GM18505 (cell line): ENCODE measurements around the gene KRT7.

ENCODE experiments used
- ATAC-seq: cut with Tn5 transposase; IDR thresholded peaks from one replicate; pipeline ENCODE4 v1.9.1; 2021; ENCODE audit not compliant: unreplicated experiment
- POLR2A ChIP-seq: IDR thresholded peaks from 4 replicates; pipeline ENCODE4 v1.6.1; 2011; ENCODE audit warnings: borderline replicate concordance; ENCODE audit not compliant: insufficient read depth, insufficient read length; ENCODE audit errors: extremely low read depth

KRT7 gene

DNA sequence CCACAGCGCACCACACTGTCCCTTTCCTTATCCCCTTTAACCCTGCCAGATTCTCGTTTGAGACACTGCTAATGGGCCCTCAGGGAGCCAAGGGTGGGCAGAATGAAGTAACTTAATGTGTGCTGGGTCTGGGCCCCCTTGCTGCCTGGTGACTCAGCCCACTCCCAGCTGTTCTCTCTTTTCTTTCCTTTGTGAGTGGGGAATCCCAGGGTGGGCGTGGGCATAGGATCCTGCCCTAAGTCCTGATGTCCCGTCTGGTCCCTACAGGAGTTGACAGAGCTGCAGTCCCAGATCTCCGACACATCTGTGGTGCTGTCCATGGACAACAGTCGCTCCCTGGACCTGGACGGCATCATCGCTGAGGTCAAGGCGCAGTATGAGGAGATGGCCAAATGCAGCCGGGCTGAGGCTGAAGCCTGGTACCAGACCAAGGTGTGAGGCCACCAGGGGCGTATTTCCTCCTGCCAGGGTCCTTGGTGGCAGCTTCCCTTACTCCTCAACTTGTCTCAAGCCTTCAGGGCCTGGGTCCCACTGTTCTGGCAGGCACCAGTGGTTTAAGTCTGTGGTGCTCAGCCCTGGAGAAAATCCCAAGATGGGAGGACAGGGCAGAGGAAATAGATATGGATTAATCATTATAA is 8.3 kb downstream of the KRT7 start:
- ATAC-seq, result no peak

GRCh38 chr12:52242442-52243258 is 9.6 kb downstream of the KRT7 start:
- ATAC-seq, result no peak
- no peak for TF ChIP-seq POLR2A

More for the DNA sequence above, 8.3 kb downstream of the KRT7 start:
- TF ChIP-seq POLR2A, result no peak

GRCh38 chr12:52243259-52243855 is 10.3 kb downstream of the KRT7 start:
- no peak for ATAC-seq
- TF ChIP-seq POLR2A, result no peak

DNA sequence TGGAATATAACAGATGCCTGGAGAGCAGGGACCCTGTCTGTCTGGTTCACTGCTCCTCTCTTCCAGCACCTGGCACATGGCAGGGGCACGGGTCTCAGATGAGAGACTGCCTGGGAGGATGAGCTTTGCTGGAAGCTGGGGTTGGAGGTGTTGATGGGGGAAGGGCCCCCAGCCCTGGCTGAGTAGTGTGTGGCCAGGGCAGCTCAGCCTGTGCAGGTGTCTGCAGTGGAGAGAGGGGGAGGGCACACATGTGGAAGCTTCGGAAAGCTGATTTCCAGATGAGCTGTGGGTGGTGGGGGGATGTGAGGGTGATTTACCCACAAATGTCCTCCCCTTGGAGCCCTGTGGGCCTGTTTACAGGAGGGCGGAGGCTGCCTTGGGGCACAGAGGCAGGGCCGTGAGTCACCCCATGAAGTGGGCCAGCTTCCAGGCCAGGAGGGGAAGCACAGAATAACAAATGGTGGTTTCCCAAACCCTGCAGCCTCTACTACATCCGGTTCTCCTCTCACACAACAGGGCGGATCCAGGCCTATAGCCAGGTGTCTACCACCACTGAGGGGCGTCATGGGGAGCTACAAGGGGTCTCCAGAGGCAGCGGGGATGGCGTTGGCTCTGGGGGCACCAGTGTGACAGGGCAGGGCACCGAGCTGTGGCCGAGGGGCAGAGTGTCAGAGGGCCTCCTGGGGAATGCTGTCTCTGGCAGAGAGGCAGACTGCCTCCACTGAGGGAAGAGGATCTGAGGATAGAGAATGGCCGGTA is 11.0 kb downstream of the KRT7 start:
- ATAC-seq, result peak; percentile 79
- peak; percentile 27 for TF ChIP-seq POLR2A

GRCh38 chr12:52244615-52244994 is 11.6 kb downstream of the KRT7 start:
- no peak for ATAC-seq
- no peak for TF ChIP-seq POLR2A

DNA sequence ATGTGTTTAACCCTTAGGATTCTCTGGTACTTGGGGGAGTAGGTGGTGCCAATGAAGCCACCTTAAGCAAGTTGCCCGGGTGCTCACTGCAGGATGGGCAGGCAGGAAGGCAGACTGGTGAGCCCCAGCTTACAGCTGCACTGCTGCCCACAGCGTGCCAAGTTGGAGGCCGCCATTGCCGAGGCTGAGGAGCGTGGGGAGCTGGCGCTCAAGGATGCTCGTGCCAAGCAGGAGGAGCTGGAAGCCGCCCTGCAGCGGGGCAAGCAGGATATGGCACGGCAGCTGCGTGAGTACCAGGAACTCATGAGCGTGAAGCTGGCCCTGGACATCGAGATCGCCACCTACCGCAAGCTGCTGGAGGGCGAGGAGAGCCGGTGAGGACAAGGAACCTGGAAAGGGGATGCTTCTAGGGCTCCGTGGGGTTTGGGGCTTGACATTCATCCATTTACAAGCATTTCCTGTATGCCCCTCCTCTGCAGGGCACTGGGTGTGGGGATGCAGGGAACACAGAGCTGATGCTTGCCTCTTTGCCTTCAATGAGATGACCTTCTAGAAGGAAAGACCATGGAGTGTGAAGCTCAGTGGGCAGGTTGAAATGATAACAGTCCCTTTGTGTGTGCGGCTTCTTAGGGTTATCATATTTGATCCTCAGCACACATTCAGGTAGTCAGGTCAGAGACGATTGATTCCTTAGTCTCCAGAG is 12.4 kb downstream of the KRT7 start:
- TF ChIP-seq POLR2A, result no peak
- ATAC-seq, result no peak

DNA sequence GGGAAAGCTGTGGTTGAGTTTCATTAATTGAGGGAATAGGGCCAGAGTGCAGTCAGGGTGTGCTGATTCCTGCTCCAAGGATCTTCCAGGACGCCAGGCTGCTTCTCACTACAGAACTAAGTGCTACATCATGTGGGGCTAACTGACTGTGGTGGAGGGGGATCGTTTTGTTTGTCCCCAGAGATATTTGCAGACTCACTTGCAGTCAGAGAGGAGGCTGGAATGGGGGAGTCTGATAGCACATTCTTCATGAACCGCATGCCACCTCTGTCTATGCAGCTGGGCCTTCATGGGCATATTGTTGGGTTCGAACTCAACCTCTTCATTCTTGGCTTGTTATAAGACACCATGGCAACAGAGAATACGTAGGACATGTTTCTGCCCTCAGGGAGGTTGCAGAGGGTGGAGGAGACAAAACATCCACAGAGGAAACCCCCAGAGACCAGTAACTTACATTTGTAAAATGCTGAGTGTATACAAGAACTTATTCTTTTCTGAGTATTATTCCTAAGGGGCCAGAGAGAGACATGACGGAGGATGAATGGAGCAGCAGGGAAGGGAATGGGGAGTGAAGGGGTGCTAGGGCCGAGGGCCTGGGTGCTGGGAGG is 13.0 kb downstream of the KRT7 start:
- TF ChIP-seq POLR2A, result no peak
- ATAC-seq, result no peak

- TF ChIP-seq POLR2A, result no peak
- ATAC-seq, result no peak
Observed at GRCh38 chr12:52246720-52247621, 13.9 kb downstream of the KRT7 start.

DNA sequence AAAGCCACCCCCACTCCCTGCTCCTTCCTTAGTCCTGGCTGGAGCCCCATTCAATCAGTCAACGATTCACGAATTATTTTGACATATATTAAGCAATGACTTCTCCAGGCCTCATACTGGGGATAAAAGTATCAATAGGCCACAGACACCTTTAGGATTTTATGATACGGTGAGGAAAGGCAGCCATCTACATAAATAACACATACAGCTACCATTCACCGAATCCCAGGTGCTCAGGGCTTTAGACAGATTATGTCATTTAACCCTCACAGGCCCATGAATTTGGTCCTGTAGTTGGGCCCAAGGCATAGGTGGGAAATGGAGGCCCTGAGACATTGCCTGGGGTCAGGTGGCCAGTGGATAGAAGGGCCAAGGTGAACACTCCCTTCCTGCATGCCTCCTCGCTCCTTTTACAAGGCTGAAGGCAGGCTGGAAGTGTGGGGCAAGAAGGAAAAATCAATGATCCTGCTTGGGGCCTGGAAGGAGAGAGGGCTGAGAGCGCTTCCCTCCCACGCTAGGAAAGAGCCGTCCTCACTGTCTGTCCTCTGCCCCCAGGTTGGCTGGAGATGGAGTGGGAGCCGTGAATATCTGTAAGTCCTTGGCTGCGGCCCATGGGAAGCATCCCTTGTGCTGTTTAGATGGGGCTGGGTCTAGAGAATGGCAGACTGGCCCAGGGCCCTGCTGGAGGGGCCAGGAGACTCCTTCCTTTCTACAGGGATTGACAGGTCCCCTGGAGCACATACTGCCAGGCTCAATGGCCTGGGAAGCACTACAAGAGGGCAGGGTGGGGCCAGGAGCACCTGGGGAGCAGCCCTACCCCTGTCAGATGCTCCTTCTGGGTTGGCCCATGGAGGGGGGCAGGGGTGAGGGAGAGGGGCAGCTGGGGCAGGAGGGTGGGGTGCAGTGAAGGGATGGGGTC is 14.8 kb downstream of the KRT7 start:
- no peak for ATAC-seq
- TF ChIP-seq POLR2A, result no peak

DNA sequence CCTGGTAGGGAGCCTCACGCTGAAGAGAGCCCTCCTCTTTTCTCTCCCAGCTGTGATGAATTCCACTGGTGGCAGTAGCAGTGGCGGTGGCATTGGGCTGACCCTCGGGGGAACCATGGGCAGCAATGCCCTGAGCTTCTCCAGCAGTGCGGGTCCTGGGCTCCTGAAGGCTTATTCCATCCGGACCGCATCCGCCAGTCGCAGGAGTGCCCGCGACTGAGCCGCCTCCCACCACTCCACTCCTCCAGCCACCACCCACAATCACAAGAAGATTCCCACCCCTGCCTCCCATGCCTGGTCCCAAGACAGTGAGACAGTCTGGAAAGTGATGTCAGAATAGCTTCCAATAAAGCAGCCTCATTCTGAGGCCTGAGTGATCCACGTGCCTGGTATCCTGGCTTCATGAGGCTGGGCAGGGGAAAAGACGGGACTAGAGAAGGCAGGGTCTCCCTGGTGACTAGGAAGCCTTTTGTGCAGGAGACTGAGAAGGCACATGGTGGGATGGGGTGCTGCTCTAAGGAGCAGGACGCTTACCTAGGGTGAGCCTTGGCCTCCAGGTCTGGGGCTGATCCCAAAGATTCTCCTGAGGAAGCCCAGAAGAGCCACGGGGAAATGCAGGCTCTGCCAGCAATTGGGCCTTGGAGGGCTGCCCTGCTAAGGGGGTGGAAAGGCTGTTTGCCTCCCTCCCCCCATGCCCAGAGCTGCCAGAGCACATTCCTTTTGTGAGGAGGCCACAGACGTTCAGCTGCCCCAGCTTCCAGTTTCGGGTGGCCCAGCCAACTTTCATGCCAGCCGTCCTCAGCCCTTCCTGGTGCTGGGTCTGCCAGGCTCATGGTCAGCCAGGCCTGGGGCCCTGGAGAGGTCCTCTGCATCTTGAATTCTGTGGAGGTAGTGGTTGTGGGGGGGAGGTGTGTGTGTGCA is 15.8 kb downstream of the KRT7 start:
- TF ChIP-seq POLR2A, result no peak

More for the DNA sequence above, 15.8 kb downstream of the KRT7 start:
- ATAC-seq, result no peak
